Measurements from ENCODE around the gene CENPX. TPM values are rescaled to one million over a fixed set of nuclear protein-coding genes. Genes with fewer than 3 reads are reported as not detected.

The CENPX gene
- total and polyA plus RNA-seq, 2 of the 13 experiments (the other 11 are each of a cell fraction or from before 2014, with no cell fraction given): 92.7 to 170 TPM

DNA sequence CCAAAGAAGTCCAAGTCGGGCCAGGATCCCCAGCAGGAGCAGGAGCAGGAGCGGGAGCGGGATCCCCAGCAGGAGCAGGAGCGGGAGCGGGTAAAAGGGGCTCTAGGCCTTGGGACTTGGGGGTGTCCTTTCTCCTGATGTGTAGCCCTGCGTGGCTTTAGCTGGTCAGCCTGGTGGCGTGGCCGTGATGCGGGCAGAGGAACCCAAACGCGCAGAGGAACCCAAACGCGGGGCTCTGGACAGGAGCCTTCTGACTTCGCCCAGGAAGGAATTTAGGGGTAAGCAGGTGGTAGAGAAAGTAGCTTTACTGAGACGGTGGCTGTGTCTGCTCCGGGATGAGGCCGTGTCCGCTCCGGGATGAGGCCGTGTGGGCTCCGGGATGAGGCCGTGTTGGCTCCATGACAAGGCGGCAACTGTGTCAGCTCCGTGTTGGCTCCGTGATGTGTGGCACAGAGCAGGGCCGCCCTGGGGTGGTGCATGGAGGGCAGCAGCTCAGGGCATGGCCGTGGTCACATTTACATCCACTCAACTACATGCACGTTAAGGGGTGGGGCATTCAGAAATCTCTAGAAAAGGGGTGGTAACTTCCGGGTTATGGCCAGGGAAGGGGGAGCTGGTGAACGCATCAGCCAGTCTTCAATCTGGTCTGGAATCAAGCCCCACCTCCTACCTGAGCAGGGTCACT lies 25.8 kb downstream of the CENPX start:
- Histone ChIP-seq H3K9ac (ENCODE audit: insufficient read depth, low read depth, low read length) (peak overlapping the region; percentile 96), H4K20me1 (ENCODE audit: insufficient read depth, low read length) (no peaks in the 10 kb centered on the region), H3K9me3 (ENCODE audit: low read length) (no peaks in the 10 kb centered on the region), H2AFZ (ENCODE audit: low read length) (no peak overlapping the region), H3K4me1 (ENCODE audit: insufficient read depth, low read length) (peaks cover 99% of the 10 kb centered on the region), H3K4me2 (ENCODE audit: low read depth, low read length) (peak overlapping the region; percentile 99), H3K36me3 (replicated peaks in 1 of 2; ENCODE audit: control insufficient read depth in 1 of 2, insufficient read depth in 2 of 2, low read length in 2 of 2) (no peaks in the 10 kb centered on the region), H3K4me3 (replicated peaks in 1 of 3; ENCODE audit: insufficient read depth in 1 of 3, low read depth in 2 of 3, low read length in 3 of 3) (peak overlapping the region; percentile 38 to 80 (median 55)), H3K79me2 (ENCODE audit: insufficient read depth, low read length) (peaks cover 63% of the 10 kb centered on the region), H3K27me3 (ENCODE audit: control insufficient read depth in 1 of 2, insufficient read depth in 2 of 2, low read length in 2 of 2) (no peaks in the 10 kb centered on the region), H3K27ac (ENCODE audit: extremely low read length, insufficient read depth, low read length) (peak overlapping the region; percentile 97)
- no TSS peak for BruUV-seq (replicated peaks)
- intact Hi-C loops (cut with micrococcal nuclease; ENCODE audit: unreplicated experiment): no loop called here
- FAIRE-seq (no peak), DNase-seq (ENCODE audit: low spot score) (peak; percentile 73), ATAC-seq (no peak)
- POLR2A ChIA-PET: interaction anchor here (0.7 to 16.1 kb wide), 13 partner anchors 7 to 182 kb away, joined by 3 to 470 read pairs (median 30); partner anchors contain the start of genes ASPSCR1, CENPX, DCXR and LRRC45
- WGBS (ENCODE audit: low lambda C conversion rate): 88% methylated on average over 30 of the region's 30 CpGs
- CTCF ChIA-PET (ENCODE audit: low intra/inter-chr PET ratio, low total read pairs): interaction anchor here (1.0 to 5.6 kb wide), 2 partner anchors 24 to 37 kb away, joined by 4 to 73 read pairs; partner anchors contain the start of gene NOTUM
- in situ Hi-C loops (cut with HindIII; ENCODE audit: extremely low pct_ligation_motif_present, low pct_unique_long_range_greater_than_20kb): loop anchor here (5.0 kb wide), 1 partner anchor 40 kb away; no protein-coding TSS in a partner anchor
- TF ChIP-seq ZC3H13 (CRISPR knock-in tag; IDR thresholded peaks at IDR 0.05): 0 out of 2 replicates have a peak, but pooled peaks have one; percentile 36
- no peak for TF ChIP-seq ZNF33B (CRISPR knock-in tag; IDR thresholded peaks at IDR 0.05)
- TF ChIP-seq, protein P1, sequence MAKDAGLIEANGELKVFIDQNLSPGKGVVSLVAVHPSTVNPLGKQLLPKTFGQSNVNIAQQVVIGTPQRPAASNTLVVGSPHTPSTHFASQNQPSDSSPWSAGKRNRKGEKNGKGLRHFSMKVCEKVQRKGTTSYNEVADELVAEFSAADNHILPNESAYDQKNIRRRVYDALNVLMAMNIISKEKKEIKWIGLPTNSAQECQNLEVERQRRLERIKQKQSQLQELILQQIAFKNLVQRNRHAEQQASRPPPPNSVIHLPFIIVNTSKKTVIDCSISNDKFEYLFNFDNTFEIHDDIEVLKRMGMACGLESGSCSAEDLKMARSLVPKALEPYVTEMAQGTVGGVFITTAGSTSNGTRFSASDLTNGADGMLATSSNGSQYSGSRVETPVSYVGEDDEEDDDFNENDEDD (CRISPR knock-in tag; IDR thresholded peaks at IDR 0.05; ENCODE audit: borderline replicate concordance): peak; percentile 81; the same call in 1 of the 2 replicates
- no peak for TF ChIP-seq CHCHD3 (CRISPR knock-in tag; IDR thresholded peaks at IDR 0.05)
- no peak for TF ChIP-seq FUBP1 (CRISPR knock-in tag; IDR thresholded peaks at IDR 0.05; ENCODE audit: borderline replicate concordance)
- TF ChIP-seq TGIF2 (CRISPR knock-in tag; IDR thresholded peaks at IDR 0.05): 0 out of 2 replicates have a peak, but pooled peaks have one; percentile 47
- TF ChIP-seq FOXA1 (IDR thresholded peaks at IDR 0.05): no peak
- no peak for TF ChIP-seq FOXA1 (CRISPR knock-in tag; IDR thresholded peaks at IDR 0.05)
- TF ChIP-seq ZNF383 (CRISPR knock-in tag; IDR thresholded peaks at IDR 0.05; ENCODE audit: borderline replicate concordance): no peak
- TF ChIP-seq TBX2 (CRISPR knock-in tag; IDR thresholded peaks at IDR 0.05; ENCODE audit: borderline replicate concordance): no peak; the same call in 1 of the 2 replicates
- TF ChIP-seq KDM1A (CRISPR knock-in tag; IDR thresholded peaks at IDR 0.05): no peak
- TF ChIP-seq TAF1 (CRISPR knock-in tag; IDR thresholded peaks at IDR 0.05): peak; percentile 32; the same call in 1 of the 2 replicates
- no peak for TF ChIP-seq HIVEP1 (CRISPR knock-in tag; IDR thresholded peaks at IDR 0.05)
- no peak for TF ChIP-seq NR2F6 (IDR thresholded peaks at IDR 0.05)
- peak; percentile 22; the same call in 1 of the 2 replicates for TF ChIP-seq NR2F6 (CRISPR knock-in tag; IDR thresholded peaks at IDR 0.05)
- peak; percentile 39; the same call in 1 of the 2 replicates for TF ChIP-seq JUN (CRISPR knock-in tag; IDR thresholded peaks at IDR 0.05)
- no peak for TF ChIP-seq ZNF589 (CRISPR knock-in tag; conservative IDR thresholded peaks at IDR 0.05)
- TF ChIP-seq, protein P2, sequence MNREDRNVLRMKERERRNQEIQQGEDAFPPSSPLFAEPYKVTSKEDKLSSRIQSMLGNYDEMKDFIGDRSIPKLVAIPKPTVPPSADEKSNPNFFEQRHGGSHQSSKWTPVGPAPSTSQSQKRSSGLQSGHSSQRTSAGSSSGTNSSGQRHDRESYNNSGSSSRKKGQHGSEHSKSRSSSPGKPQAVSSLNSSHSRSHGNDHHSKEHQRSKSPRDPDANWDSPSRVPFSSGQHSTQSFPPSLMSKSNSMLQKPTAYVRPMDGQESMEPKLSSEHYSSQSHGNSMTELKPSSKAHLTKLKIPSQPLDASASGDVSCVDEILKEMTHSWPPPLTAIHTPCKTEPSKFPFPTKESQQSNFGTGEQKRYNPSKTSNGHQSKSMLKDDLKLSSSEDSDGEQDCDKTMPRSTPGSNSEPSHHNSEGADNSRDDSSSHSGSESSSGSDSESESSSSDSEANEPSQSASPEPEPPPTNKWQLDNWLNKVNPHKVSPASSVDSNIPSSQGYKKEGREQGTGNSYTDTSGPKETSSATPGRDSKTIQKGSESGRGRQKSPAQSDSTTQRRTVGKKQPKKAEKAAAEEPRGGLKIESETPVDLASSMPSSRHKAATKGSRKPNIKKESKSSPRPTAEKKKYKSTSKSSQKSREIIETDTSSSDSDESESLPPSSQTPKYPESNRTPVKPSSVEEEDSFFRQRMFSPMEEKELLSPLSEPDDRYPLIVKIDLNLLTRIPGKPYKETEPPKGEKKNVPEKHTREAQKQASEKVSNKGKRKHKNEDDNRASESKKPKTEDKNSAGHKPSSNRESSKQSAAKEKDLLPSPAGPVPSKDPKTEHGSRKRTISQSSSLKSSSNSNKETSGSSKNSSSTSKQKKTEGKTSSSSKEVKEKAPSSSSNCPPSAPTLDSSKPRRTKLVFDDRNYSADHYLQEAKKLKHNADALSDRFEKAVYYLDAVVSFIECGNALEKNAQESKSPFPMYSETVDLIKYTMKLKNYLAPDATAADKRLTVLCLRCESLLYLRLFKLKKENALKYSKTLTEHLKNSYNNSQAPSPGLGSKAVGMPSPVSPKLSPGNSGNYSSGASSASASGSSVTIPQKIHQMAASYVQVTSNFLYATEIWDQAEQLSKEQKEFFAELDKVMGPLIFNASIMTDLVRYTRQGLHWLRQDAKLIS (CRISPR knock-in tag; IDR thresholded peaks at IDR 0.05): 0 out of 2 replicates have a peak, but pooled peaks have one; percentile 59
- peak; percentile 41; the same call in 1 of the 2 replicates for TF ChIP-seq ELF1 (CRISPR knock-in tag; IDR thresholded peaks at IDR 0.05)

Measured in HepG2 (cell line).